IPS-20b (cell line): ENCODE results near the gene WARS2.

Experiments used
- H3K27ac ChIP-seq: one replicate; pipeline ENCODE4 v1.5.1; 2013; ENCODE audit warnings: low read length
- H3K27me3 ChIP-seq: 2 replicates; pipeline ENCODE4 v1.6.1; 2013; ENCODE audit warnings: mild to moderate bottlenecking, low read length, inconsistent platforms; ENCODE audit not compliant: insufficient read depth
- H3K36me3 ChIP-seq: 2 replicates; pipeline ENCODE4 v1.6.1; 2013; ENCODE audit warnings: low read depth, mild to moderate bottlenecking, inconsistent platforms, low read length, moderate library complexity; ENCODE audit not compliant: insufficient read depth
- H3K4me1 ChIP-seq: 2 replicates; pipeline ENCODE4 v1.6.1; 2013; ENCODE audit warnings: mild to moderate bottlenecking, control low read depth, inconsistent platforms, low read length, moderate library complexity; ENCODE audit not compliant: insufficient read depth
- H3K4me3 ChIP-seq: 2 replicates; pipeline ENCODE4 v1.5.1; 2013; ENCODE audit warnings: mild to moderate bottlenecking, low read length, inconsistent platforms
- H3K9ac ChIP-seq: 2 replicates; pipeline ENCODE4 v1.6.1; 2013; ENCODE audit warnings: low read depth, mild to moderate bottlenecking, inconsistent platforms, low read length, moderate library complexity
- H3K9me3 ChIP-seq: 2 replicates; pipeline ENCODE4 v1.6.1; 2013; ENCODE audit warnings: mild to moderate bottlenecking, low read depth, low read length, inconsistent platforms; ENCODE audit not compliant: insufficient read depth

Gene WARS2

GRCh38 chr1:118981436-118981835 is 159.0 kb downstream of the WARS2 start:
- no peaks in the 10 kb centered on the region; the same call in 1 of the 2 replicates for H3K9me3 ChIP-seq
- no peaks in the 10 kb centered on the region for H3K36me3 ChIP-seq
- peaks cover 12% of the 10 kb centered on the region for H3K4me1 ChIP-seq
- H3K9ac ChIP-seq, result no peak overlapping the region
- H3K27me3 ChIP-seq, result peaks cover 93% of the 10 kb centered on the region
- H3K27ac ChIP-seq, result no peak overlapping the region
- no peak overlapping the region for H3K4me3 ChIP-seq
